GM15510 (cell line): Measurements from ENCODE around the gene PIK3R1.

Experiments used
- POLR2A ChIP-seq: IDR thresholded peaks from 3 replicates; pipeline ENCODE4 v1.6.1; 2011; ENCODE audit warnings: borderline replicate concordance; ENCODE audit not compliant: insufficient read length; ENCODE audit errors: extremely low read depth

The PIK3R1 gene

GRCh38 chr5:68299575-68299974 is 84.0 kb downstream of the PIK3R1 start:
- TF ChIP-seq POLR2A, result no peak

GRCh38 chr5:68303038-68303738 is 87.6 kb downstream of the PIK3R1 start:
- no peak for TF ChIP-seq POLR2A

- no peak for TF ChIP-seq POLR2A
Measured at GRCh38 chr5:68303754-68304420, 88.3 kb downstream of the PIK3R1 start.

GRCh38 chr5:68304421-68305052 is 89.0 kb downstream of the PIK3R1 start:
- TF ChIP-seq POLR2A, result no peak

- TF ChIP-seq POLR2A, result no peak
Measured at GRCh38 chr5:68305223-68305870, 89.8 kb downstream of the PIK3R1 start.

GRCh38 chr5:68306361-68307014 is 90.9 kb downstream of the PIK3R1 start:
- TF ChIP-seq POLR2A, result no peak

GRCh38 chr5:68313336-68313735 is 97.8 kb downstream of the PIK3R1 start:
- TF ChIP-seq POLR2A, result no peak

- TF ChIP-seq POLR2A, result no peak
Measured at GRCh38 chr5:68314465-68314864, 98.9 kb downstream of the PIK3R1 start.

- no peak for TF ChIP-seq POLR2A
Measured at GRCh38 chr5:68315679-68316271, 100.2 kb downstream of the PIK3R1 start.

- no peak for TF ChIP-seq POLR2A
Measured at GRCh38 chr5:68316469-68316868, 100.9 kb downstream of the PIK3R1 start.

- no peak for TF ChIP-seq POLR2A
Measured at GRCh38 chr5:68317646-68318045, 102.1 kb downstream of the PIK3R1 start.

- TF ChIP-seq POLR2A, result no peak
Measured at GRCh38 chr5:68318955-68319705, 103.6 kb downstream of the PIK3R1 start.

- TF ChIP-seq POLR2A, result no peak
Measured at GRCh38 chr5:68319706-68320412, 104.3 kb downstream of the PIK3R1 start.
